ENCODE measurements around the gene ATXN10.

Gene ATXN10

DNA sequence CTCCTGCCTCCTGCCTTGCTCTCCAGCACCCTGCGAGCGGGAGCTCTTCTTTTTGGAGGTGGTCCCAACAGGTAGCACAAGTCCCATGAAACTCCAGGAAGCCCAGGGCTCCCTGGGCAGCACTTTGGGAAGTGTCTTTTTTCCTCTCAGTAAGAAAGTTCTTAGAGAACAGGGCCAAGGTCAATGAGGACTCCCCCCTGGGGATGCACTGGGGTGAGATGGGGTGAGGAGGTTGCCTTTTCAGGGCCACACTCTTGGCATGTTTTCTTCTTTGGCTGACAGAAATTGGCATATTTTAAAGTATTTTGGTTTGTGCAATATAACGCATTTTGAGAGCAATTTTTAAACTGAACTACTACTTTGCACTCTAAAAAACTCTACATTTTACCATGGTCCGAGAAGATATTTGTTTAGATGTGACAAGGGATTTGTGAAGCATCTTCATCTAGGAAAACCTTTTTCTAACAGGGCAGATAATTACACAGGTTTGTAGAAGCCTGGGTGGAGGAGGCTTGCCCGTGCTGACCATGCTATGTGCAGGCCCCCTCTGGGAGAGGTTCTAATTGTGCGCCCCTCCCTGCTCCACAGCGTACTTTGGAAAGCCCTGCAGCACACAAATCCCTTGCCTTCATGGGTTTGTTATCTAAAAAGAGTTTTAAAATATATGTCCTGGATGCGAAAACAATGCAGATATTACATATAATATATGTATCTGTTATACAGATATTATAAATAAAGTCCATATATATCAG lies 165.0 kb downstream of the ATXN10 start:
- DNase-seq (ENCODE audit: low spot score): no peak
- TF ChIP-seq, protein P1, sequence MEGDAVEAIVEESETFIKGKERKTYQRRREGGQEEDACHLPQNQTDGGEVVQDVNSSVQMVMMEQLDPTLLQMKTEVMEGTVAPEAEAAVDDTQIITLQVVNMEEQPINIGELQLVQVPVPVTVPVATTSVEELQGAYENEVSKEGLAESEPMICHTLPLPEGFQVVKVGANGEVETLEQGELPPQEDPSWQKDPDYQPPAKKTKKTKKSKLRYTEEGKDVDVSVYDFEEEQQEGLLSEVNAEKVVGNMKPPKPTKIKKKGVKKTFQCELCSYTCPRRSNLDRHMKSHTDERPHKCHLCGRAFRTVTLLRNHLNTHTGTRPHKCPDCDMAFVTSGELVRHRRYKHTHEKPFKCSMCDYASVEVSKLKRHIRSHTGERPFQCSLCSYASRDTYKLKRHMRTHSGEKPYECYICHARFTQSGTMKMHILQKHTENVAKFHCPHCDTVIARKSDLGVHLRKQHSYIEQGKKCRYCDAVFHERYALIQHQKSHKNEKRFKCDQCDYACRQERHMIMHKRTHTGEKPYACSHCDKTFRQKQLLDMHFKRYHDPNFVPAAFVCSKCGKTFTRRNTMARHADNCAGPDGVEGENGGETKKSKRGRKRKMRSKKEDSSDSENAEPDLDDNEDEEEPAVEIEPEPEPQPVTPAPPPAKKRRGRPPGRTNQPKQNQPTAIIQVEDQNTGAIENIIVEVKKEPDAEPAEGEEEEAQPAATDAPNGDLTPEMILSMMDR (IDR thresholded peaks at IDR 0.05; ENCODE audit: extremely low read depth, missing control alignments): no peak

DNA sequence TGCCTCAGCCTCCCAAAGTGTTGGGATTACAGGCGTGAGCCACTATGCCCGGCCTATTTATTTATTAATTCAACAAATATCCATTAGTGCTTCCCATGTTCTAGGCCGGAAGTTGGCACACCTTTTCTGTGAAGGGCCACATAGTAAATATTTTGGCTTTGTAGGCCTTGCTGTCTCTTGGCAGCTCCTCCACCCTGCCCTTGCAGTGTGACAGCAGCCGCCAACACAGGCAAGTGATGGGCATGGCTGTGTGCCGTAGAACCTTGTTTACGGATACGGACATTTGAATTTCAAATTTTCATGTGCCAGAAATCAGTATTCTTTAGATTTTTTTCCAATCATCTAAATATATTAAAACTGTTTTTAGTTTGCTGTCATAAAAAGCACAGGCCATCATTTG lies 165.9 kb downstream of the ATXN10 start:
- DNase-seq (ENCODE audit: low spot score): no peak
- TF ChIP-seq, protein P1 (IDR thresholded peaks at IDR 0.05; ENCODE audit: extremely low read depth, missing control alignments): no peak

DNA sequence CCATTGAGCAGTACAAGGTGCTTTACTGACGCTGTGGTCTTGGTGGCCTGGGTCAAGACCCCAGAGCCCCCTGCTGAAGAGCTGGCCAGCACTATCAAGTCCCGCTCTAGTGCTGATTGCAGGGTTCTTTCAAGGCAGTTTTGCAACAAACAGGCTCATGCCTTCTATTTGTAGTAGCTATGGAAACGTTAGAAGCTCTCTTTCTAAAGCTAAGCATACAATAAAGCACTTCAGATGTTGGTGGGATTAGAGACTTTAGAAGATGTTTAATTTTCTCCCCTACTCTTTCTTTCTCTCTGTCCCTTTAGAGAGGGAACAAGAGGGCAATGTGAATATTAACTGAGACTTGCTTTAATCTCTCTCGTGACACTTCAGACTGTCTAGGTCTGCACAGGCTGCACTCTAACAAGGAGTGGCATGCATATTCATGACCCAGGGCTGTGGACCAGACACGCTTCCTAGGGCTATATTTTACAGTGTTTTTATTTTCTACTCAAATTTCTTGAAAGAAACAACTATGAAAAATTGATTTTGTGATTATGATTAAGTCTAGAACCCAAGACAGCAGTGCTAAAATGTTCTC lies 166.8 kb downstream of the ATXN10 start:
- TF ChIP-seq, protein P1 (IDR thresholded peaks at IDR 0.05; ENCODE audit: extremely low read depth, missing control alignments): no peak

DNA sequence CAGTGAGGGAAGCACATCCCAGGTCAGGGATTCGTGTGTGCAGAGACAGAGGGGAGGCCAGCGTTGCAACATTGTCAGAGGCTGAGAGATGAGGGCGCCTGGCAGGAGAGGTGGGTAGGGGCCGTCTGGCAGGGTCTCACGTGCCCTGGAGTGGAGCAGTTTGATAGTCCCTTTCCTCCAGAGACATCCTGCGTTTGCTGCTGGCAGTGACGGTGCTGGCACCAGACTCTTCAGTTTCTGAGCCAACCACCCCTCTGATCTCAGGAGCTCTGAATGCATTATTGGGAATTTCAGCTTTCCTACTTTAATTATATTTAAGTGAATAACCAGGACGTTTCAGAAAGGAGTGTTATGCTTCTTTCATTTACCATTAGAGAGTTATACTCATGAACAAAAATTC lies 168.8 kb downstream of the ATXN10 start:
- TF ChIP-seq, protein P1 (IDR thresholded peaks at IDR 0.05; ENCODE audit: extremely low read depth, missing control alignments): no peak
- DNase-seq (ENCODE audit: low spot score): no peak

More for the DNA sequence above, 166.8 kb downstream of the ATXN10 start:
- DNase-seq (ENCODE audit: low spot score): no peak

DNA sequence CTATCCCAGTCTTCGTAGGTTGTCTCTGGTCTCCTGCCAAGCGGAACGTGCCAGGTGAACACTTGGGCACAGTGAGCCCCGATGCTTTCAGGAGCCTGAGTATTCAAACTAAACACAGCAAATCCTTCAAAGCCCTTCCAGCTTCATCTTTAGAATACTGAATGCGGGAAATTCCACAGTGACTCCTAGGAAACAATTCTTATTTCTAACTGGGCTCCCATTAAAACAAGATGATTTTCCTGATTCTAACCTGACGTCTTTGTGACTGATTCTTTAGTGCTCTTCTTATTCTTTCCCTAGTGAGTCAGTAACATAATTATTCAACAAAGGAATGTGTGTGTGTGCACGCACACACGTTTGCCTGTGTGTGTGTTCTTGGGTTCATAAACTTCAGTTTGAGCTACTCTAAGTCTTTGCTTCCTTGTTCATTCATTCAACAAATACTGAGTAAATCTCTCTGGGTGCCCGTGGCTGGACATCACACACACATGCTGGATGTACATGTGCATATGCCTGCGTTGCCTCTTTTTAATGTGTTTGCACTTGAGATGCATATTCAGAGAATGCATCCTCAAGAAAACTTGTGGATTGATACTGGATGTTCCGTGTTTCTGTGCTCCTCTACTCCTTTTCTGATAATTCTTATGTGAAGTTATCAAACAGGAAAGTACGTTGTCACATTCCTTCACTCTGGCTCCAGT lies 170.8 kb downstream of the ATXN10 start:
- DNase-seq (ENCODE audit: low spot score): no peak
- TF ChIP-seq, protein P1 (IDR thresholded peaks at IDR 0.05; ENCODE audit: extremely low read depth, missing control alignments): no peak

DNA sequence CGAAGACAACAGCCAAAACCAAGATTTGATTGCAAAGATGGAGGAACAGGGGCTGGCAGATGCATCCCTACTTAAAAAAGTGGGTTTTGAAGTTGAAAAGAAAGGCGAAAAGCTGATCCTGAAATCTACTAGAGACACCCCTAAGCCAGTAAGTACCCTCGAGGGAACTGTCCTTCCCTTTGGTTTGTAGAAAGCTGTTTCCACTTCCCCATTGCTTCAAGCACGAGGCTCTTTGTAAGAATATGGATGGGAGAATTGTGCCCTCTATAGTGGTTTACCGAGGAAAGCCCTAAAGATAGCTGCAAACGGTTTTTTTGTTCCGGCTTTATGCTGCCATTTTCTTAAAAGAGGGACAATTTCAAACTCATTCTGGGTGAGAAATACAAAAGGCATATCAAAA lies 171.4 kb downstream of the ATXN10 start:
- TF ChIP-seq, protein P1 (IDR thresholded peaks at IDR 0.05; ENCODE audit: extremely low read depth, missing control alignments): no peak
- DNase-seq (ENCODE audit: low spot score): no peak

DNA sequence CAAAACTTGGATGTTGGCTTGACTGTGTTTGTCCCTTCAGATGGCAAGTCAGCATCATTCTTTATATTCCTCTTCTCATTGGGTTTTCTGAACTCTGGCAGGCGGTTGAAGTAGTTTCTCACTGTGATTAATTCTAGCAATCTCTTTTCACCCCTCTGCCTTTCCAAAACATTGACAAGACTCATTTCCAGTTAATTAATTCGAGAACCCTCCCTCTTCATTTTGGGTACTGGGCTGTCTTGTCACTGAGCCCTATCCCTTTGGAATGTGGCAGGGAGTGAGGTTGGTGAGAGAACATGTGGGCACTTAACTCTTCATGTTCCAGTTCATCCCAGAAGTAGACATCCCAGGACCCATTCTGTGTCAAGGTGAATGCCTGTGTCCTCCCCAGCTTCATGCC lies 172.4 kb downstream of the ATXN10 start:
- no peak for DNase-seq (ENCODE audit: low spot score)
- TF ChIP-seq, protein P1 (IDR thresholded peaks at IDR 0.05; ENCODE audit: extremely low read depth, missing control alignments): no peak

All from GM20000 (cell line).